Measurements from ENCODE around the gene CEACAM3.

Gene CEACAM3

DNA sequence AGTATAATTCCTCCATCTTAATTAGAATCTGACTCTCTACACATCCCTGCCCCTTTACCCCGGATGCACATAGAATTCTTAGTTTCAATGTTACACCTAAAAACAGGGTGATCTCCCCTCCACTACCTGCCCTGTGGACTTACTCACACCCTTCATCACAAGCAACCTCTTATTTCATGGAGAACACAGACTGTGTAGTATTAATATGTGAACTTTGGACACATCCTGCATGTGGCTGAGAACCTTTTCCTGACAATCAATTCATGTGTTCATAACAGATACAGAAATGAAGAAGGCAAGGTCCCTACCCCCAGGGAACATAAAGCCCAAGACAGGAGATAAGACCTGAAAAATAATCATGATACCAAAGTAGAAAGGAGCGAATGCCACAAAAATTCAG is 29.3 kb upstream of the CEACAM3 start:
- TF ChIP-seq, protein P1, sequence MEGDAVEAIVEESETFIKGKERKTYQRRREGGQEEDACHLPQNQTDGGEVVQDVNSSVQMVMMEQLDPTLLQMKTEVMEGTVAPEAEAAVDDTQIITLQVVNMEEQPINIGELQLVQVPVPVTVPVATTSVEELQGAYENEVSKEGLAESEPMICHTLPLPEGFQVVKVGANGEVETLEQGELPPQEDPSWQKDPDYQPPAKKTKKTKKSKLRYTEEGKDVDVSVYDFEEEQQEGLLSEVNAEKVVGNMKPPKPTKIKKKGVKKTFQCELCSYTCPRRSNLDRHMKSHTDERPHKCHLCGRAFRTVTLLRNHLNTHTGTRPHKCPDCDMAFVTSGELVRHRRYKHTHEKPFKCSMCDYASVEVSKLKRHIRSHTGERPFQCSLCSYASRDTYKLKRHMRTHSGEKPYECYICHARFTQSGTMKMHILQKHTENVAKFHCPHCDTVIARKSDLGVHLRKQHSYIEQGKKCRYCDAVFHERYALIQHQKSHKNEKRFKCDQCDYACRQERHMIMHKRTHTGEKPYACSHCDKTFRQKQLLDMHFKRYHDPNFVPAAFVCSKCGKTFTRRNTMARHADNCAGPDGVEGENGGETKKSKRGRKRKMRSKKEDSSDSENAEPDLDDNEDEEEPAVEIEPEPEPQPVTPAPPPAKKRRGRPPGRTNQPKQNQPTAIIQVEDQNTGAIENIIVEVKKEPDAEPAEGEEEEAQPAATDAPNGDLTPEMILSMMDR (IDR thresholded peaks at IDR 0.05), result no peak

DNA sequence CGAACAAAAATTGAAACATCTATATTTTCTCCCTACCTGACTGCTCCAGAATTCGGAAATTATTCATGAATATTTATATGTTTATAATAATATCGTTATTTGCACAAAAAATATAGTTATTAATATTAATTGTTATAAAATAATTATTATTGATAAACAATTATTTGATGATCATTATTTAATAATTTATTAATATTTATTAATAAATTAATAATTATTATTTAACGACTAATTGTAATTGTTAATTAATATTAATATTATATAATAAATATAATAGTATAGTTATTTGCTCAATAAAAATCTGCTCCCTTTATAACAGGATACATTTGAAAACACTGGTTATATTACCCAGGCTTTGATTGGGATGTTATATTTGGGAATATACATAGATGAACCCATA is 26.8 kb upstream of the CEACAM3 start:
- TF ChIP-seq, protein P1 (IDR thresholded peaks at IDR 0.05), result no peak

DNA sequence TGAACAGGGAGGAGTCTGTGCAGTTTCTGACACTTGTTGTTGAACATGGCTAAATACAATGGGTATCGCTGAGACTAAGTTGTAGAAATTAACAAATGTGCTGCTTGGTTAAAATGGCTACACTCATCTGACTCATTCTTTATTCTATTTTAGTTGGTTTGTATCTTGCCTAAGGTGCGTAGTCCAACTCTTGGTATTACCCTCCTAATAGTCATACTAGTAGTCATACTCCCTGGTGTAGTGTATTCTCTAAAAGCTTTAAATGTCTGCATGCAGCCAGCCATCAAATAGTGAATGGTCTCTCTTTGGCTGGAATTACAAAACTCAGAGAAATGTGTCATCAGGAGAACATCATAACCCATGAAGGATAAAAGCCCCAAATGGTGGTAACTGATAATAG is 25.0 kb upstream of the CEACAM3 start:
- TF ChIP-seq, protein P1 (IDR thresholded peaks at IDR 0.05), result no peak

DNA sequence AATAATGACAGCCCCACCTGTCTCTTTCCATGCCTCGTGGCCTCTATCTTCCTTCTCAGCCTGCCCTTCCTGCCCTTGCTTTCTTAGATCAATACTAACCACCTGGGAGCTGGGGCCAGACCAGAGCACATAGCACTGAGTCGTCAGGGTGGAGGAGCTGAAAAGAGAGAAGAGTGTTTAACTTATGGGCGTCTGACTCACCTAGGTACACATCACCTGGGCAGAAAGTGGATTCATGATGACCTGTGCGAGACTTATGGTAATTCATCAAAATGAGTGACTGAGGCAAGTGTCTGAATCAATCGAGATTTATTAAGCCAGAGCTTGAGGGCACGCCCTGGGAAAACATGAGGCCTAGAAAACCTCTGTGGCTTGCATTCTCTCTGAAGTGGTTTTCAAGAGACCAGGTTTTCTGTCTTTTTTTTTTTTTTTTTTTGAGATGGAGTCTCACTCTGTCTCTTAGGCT is 21.8 kb upstream of the CEACAM3 start:
- TF ChIP-seq, protein P1 (IDR thresholded peaks at IDR 0.05), result no peak

DNA sequence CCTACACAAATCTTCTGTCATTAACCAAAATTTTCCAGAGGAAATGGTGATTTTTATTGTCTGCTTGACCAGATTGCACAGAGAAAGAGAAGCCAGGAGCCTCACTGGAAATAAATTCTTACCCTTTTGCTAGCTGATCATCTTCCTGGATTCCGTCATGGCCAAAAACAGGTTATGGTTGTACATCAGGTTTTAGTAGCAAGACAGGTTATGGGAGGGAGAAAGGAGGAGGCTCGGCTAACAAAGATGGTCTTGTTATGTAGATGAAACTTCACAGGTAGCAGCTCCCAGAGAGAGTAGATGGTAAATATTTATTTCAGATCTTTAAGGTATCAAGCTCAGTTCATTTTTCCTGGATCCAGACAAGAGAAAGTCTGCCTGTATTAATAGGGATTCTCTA is 19.7 kb upstream of the CEACAM3 start:
- TF ChIP-seq, protein P1 (IDR thresholded peaks at IDR 0.05), result no peak

DNA sequence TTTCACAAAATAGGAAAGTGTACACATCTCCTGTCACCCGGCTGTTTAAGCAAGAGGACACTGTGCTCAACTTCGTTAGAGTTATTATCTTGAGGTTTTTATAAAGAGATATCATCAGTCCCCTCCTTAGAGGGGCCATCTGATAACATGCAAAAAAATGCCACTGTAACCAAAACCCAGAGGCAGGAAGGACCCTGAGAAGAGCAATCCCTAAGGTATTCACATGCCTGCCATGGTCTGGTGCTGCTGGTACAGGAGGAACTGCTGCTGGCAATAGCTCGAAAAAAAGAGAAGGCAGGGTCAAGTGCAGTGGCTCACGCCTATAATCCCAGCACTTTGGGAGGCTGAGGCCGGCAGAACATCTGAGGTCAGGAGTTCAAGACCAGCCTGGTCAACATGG is 12.8 kb upstream of the CEACAM3 start:
- TF ChIP-seq, protein P1 (IDR thresholded peaks at IDR 0.05), result no peak

DNA sequence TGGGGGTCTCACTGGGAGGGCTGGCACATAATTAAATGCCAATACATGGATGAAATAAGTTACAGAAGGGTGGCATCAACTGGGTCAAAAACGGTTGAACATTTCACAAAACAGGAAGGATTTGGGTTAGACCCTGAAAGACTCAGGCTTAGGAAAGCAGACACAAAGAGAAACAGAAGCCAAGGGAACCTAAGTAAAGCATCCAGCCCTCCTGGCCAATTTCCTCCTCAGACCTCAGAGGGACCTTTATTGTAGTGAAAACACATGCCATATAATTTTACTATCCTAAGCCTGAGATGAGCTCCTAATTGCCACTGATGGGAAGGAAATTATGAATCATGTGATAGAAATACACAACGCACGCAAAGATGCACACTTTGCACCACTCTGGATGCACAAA is 12.1 kb upstream of the CEACAM3 start:
- TF ChIP-seq, protein P1 (IDR thresholded peaks at IDR 0.05), result no peak

DNA sequence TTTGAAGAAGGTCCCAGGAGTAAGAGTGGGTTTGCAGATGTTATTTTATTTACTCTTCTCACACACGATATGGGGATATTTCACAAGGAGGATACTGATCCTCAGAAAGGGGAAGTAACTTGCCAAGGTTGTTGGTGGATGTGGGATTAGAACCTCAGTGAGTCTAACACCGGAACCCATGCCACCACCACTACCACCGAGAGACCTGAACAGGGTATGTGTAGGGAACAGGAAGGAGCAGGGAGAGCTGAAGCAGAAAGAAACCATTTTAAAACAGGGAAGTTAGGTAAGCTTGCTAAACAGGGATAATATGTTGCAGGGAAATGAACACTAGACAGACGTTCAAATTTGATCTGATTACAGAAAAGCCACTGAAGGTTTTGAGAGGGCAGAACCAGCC is 11.6 kb upstream of the CEACAM3 start:
- TF ChIP-seq, protein P1 (IDR thresholded peaks at IDR 0.05), result no peak

All from LNCAP (cell line).